Left ventricle myocardium superior (tissue), 1 donor: ENCODE measurements around the gene HDAC4. TPM values are rescaled to one million over a fixed set of nuclear protein-coding genes. Genes with fewer than 3 reads are reported as not detected.

Experiments used
- ATAC-seq: fragments of 200-7000 bp; cut with Tn5 transposase; one replicate; pipeline ENCODE4 v1.9.1; 2020; ENCODE audit warnings: mild to moderate bottlenecking, moderate library complexity
- DNase-seq: peaks from one replicate; pipeline ENCODE4 v3.0.0-alpha.2; 2020
- intact Hi-C: fragments of 100-400 bp; cut with micrococcal nuclease; formaldehyde crosslinking; loops from one replicate; pipeline ENCODE4 v1.11.0; 2022
- total RNA-seq: library from RNA; stranded (reverse); fragmentation: NEBNext Ultra II Directional; extraction: Animal tissue kit (Norgen Biotek cat#: 25700); gene quantifications from one replicate; pipeline ENCODE4 v1.2.1, GENCODE V29; 2021
- donor health status: DM: no; HTN: yes; CAD: no; lungs with severe emphysema.

HDAC4 gene
- total RNA-seq, 1 donor from 2014 or later, result 25.6 TPM

DNA sequence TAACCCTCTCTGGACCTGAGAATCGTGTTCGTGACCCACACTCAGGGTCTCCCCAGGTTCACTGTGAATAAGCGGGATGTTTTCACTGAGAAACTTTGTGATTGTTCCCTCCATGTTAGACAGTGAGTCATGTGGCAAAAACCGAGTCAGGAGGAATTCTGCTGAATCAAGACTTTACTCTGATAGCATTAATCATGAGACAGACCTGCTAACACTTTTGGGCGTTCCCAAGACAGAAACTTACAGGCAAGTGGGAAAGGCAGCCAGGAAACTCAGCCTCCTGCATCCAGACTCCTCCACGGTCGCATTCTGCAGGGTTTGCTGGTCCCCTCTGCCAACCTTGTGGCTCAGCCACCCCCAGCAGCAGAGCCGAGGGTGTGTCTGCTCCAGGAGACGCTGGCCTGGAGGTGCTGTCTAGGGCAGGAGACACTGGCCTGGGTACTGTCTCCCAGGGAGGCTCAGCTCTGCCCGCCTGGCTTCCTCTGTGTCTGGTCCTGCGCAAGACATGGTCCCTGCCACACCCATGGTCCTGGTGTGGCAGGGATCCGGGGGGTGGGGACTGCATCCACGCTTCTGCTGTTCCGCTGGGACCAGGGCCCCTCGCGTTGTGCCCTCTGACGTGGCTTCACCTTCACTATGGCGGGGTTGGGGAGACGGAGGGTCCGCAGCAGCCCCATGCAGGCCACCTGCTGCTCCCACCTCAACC is 375.6 kb downstream of the HDAC4 start:
- ATAC-seq (no peak), DNase-seq (peak; percentile 22)
- intact Hi-C loops, result no loop called here

DNA sequence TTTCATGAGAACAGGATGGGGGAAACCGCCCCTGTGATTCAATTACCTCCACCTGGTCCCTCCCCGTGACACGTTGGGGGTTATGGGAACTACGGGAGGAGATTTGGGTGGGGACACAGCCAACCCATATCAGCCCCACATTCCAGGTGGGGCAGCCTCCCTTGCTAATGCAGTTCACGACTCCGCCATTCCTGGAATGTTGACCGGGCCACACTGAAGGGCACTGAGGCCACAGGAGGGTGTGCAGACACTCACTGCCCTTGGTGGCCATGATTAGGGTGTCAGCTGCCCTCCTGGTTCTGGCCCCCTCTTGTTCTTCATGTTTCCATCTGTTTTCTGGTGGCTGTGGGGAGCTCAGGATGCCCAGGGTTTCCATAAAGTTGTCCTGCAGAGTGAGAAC is 376.6 kb downstream of the HDAC4 start:
- peak; percentile 14 for DNase-seq
- no peak for ATAC-seq
- intact Hi-C loops, result no loop called here

DNA sequence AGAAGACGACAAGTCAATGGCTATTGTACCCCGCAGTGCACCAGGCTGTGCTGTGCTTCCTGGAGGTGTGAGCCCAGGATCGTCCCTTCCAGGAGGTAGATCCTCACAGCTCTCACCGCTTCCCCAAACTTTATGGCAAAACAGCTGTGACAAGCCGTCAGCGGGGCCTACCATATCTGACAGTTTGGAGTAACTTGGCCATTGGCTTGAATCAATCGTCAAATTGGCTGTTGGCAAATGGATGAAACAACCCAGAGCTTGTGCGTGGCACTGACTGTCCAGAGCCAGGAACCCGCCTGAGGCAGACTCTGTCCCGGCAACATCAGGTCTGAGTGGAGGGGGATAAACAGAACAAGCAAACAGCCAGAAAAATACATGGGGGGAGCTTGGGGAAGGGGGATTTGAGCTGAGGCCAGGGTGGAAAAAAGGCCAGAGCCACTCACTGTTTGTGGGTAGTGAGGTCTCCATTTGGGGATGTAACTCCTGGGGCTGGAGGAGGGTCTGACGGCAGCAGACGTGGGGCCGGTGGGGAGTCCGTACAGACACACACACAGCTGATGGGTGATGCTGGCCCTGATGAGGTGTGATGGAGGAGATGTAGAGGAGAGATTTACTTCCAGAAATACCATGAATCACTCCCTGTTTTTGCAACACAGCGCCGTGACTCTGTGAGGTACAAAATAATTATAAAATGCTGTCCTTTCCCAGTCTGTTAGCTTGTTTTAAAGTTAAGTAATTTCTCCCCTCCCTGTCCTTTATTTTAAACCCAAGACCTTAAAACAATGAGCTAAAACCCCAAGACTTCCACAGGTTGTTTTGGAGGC is 378.2 kb downstream of the HDAC4 start:
- intact Hi-C loops, result no loop called here
- DNase-seq, result no peak

DNA sequence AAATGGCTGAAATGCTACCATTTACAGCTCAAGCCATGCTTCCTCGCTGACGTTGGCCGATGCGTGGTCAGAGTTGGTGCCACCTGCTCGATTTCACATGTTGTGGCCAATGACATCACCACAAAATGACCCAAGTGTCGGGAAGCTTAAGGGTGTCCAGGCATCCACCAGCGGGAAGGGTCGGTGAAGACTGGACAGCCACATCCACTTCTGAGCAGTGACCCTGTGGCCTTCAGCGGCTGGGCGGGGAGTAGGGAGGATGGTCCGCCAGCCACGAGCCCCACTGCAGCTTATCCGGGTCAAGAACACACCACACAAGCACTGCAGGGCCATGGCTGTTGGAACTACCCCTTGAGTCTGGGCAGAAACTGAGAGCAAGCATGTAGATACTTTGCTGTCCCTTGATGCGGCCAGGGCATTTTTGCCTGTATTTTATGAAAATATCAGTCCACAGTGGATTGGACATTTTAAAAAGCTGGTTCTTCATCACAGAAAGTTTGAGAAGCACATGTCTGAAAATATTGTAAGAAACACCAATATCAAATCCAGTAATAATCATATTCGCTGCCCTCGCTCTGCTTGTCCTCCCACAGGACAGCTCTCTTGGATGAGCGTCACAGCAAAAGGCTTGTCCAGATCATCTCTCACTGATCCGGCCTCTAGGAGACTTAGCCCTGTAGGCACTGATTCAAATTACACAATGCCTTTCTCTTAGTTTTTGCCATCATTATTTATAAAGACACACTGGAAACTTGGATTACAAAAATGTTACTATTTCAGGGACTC is 379.0 kb downstream of the HDAC4 start:
- DNase-seq, result peak; percentile 5
- intact Hi-C loops, result no loop called here
- ATAC-seq, result no peak

More for the DNA sequence above, 378.2 kb downstream of the HDAC4 start:
- ATAC-seq, result no peak

DNA sequence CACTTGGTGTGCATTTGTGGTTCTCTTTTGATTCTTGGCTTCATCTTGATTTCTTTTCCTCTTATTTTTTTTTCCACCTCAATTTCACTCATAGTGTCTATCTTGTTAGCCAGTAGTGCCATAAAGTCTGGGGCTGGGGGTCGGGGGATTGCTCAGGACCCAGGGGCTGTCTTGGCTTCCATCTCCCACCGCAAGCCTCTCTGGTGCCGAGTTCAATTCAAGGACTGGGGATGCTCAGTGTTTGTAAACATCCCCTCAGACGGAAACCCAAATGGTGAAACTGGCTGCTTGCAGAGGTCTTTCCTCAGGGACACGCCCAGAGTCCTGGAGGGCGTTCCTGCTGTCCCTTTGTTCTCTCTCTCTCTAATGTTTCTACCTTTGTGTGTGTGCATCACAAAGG is 379.6 kb downstream of the HDAC4 start:
- intact Hi-C loops, result no loop called here
- ATAC-seq (no peak), DNase-seq (no peak)

DNA sequence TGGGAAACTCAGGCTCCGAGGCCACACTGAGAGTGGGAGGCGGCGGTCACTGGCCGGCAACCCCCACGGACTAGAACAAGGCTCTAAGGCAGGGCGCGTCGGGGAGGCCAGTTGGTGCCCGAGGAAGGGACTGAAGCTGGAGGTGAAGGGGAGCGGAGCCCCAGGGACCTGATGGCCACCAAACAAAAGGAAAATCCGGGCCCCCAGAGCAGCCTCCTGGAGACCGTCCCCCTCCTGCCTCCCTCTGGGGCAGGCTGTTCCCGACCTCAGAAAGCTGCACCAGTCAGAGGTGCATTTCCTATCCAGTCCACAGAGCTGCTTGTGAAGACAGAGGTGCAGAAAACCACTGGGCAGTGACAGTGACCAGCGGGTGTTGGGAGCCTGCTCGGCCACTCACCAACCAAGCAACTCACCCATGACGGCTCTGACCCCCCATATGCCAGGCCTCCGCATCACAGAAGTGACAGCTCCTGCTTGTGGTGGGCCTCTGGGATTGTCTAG is 380.2 kb downstream of the HDAC4 start:
- intact Hi-C loops, result no loop called here
- DNase-seq, result peak; percentile 17
- no peak for ATAC-seq

DNA sequence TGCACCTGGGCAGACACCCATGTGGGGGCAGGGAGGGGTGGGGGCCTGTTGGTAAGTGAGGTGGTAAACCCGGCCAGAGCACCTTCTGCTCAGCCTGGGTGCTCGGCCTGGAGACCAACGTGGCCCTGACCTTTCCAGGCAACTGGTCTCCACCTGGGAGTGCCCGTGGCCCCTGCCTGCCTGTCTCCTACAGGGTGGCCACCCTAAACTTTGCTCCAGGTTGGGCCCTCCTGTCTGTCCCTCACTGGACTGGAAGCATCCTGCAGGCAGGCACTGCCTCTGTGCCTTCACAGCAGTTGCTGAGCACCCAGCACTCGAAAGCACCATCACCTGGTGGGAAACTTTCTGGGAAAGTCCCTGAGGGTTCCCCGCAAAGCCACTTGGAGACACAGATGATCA is 381.6 kb downstream of the HDAC4 start:
- intact Hi-C loops, result no loop called here
- DNase-seq (no peak), ATAC-seq (no peak)

DNA sequence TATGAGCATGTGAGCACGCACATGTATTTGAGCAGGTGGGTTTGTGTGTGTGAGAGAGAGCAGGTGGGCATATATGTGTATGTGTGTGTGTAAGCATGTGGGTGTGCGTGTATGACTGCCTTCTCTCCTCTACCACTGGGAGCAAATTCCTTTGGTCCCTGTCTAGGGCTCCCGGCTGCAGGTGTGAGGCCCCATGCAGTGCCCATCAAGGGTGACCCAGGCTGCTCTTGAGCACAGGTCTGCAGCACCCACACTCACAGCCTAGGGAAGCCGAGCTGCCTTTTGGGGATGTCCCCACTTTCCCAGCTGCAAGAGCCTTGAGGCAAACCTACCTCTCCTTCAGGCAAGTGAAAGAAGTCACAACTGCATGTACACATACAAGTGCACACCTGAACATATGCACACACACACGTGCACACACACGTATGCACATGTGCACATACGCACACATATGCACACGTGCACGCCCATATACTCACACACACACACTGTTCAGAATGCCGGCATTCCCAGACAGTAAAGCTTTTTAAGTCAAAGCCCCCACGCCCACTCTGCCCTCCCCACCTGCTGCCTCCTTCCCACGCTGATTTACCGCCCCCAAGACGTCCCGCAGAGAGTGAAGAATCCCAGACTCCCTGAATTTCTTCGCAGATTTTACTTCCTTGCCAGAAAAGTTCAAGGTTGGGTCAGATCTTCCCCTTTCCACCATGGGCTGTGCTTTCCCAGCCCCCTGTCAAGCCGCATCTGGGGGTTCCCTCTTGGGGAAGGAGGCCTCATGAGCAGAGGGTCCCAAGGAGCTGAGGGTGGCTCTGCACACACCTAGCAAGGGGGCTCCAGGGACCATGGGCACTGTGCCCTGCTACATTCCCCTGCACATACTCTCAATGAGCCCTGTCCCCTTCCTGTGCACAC is 382.3 kb downstream of the HDAC4 start:
- DNase-seq, result no peak
- no peak for ATAC-seq
- intact Hi-C loops, result no loop called here

DNA sequence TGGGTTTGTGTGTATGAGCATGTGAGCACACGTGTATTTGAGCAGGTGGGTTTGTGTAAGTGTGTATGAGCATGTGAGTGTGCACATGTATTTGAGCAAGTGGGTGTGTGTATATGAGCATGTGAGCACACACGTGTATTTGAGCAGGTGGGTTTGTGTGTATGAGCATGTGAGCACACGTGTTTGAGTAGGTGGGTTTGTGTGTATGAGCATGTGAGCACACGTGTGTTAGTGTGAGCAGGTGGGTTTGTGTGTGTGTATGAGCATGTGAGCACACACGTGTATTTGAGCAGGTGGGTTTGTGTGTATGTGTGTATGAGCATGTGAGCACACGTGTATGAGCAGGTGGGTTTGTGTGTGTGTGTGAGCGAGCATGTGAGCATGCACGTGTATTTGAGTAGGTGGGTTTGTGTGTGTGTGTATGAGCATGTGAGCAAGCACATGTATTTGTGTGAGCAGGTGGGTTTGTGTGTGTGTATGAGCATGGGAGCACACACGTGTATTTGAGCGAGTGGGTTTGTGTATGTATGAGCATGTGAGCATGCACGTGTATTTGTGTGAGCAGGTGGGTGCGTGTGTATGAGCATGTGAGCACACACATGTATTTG is 383.2 kb downstream of the HDAC4 start:
- DNase-seq (no peak), ATAC-seq (no peak)
- intact Hi-C loops, result no loop called here

DNA sequence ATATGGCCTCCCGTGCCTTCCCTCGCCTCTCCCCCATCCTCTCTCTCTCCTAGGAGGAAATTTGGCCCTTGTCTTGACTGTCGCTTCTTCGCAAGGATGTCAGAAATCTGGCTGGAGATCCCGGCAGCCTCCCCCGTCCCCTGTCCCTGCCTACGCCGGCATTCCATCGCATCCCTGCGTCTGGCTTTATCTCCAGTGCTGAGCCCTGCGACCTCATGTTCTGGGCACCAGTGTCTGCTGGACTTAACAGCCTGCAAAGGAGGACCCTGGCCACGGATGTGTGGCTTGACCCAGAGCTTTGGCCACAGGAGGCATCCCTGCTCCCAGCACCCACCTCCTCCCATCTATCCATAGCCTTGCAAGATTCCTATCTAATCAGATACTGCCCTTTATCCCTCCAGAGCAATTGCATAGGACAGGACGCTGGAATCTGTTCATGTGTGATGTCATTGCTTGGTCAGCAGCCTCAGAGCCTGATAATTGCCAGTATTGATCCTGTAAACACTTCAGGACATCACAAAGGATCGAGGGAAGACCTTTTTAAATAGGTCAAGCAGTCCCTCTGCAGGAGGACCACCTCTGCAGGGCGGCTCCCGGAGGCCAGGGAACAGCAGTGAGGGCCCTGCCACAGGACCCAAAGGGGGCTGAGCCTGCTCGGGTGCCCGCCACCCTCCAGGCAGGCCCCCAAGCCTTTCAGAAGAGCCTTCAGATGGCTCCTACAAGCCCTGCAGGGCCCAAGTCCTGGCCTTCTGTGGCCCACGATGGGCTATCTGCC is 384.7 kb downstream of the HDAC4 start:
- DNase-seq (peak; percentile 12), ATAC-seq (no peak)
- intact Hi-C loops, result no loop called here

DNA sequence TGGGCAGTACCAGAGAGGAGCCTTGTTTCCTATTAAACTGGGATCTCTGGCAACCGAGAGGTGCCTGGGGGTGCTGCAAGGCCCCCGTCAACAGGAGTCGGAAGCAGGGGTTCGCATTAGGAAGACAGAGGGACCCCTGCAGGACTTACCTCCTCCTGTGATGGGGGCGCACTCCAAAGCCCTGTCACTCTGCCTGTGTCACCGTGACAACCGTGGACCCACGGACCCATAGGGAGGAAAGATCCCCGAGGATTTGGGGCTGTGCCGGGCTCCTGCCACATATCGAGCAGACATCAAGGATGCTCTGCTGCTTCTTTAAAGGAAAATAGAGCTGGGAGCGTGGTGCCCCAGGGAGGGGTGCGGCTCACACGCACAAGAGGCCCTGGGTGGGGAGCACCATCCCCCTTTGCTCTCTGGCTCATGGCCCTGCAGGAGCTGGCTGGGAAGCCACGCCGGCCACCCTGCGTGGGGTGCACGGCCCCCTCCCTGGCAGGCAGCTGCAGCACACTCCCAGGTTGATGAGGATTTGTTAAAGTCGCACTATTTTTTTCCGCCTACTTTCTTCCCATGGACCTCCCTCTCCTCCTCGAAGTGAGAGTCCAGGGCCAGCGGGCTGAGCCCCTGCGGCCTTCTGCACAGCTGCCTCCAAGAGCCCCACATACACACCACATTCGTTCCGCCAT is 385.5 kb downstream of the HDAC4 start:
- DNase-seq (peak; percentile 17), ATAC-seq (no peak)
- intact Hi-C loops, result no loop called here

DNA sequence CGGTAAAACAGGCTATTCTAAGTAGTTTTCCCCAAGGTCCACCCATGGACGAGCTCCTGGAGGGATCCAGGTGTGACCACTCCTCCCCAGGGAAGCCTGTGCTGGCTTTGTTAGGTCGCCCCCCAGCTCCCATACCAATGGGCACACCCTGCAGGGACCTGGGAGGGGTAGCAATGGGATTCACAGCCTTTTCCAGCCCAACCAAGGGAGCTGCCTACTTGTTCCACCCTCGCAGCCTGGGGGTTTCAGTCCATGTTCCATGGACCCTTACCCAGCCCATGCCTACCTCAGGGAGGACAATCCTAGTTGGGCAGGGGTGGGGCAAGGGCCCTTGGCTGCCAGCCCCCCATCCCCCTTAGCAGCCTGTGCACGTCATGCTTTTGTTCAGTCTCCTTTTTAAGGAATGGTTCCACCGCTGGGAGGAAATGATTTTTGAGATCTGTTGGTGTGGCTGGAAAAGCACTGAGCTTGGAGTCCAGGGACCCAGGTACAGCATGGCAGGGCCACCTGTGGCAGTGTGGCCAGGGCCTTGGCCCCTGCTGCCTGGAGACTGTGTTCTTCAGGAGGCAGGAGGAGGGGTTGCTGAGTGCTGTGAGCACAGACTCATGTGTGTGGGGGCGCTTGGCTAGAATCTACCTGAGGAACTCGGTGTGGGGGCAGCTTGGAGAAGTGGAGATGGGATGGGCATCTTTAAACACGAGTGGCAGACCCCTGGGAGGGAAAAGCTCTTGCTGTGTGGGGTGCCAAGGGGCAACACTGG is 386.2 kb downstream of the HDAC4 start:
- intact Hi-C loops, result no loop called here
- peak; percentile 13 for DNase-seq
- ATAC-seq, result no peak

DNA sequence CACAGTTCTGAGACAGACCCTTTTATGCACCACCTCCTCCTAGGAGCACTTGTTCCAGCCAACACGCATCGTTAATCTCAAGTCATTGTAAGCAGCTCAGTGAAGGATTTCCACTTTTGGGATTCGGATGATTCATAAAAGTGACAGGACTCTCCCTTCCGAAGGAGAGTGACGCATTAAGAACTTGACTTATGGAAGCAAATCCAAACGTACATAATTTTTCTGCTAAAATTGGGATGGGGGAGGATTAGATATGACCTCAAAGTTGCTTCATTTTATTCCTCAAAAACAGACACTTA is 387.2 kb downstream of the HDAC4 start:
- ATAC-seq (no peak), DNase-seq (no peak)
- intact Hi-C loops, result no loop called here

DNA sequence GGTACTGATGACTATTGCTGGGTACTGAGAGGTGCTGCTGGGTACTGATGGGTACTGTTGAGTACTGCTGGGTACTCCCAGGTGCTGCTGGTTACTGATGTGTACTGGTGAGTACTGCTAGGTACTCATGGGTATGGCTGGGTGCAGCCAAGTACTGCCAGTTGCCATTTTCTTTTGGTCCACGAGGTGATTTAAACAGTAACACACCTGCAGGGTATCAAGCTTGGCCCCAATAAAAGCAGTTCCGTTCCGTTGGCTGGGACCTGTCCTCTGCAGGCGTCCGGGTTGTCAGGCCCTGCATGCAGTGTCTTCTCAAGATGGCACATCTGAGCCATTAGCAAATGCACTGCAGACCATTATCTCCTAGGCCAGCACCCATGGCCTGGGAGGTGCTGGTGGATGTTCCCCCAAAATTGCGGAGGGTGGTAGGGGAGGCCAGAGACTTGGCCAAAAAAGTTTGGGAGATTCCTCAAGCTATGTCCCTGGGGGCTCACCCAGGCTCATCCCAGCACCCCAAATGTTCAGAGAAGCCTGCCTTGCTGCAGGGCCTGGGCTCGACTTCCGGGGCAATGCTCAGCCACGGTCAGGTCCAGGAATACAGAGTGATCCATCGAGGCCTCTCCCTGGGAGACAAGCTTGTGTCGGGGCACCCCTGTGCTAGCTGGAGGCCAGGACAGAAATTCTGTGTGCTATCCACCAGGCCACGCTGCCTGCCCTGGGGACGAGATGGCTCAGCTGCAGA is 387.7 kb downstream of the HDAC4 start:
- DNase-seq, result peak; percentile 5
- intact Hi-C loops, result no loop called here
- ATAC-seq, result no peak

DNA sequence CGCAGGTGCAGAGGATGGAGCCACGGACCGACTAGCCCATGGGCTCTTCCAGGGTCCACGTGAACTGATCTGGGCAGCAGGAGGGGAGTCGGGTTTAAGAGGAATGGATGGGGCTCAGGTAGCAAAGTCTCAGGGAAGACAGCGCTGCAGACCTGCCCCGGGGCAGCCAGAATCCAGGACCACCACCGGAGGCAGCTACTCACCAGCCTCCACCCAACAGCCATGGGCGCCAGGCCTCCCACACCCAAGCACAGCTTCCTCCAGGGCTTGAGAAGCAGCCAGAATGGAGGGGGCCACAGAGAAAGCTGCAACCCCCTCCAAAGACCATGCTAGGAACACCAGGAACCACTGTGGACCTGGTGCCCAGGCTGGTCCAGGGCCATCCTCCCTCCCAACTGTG is 388.6 kb downstream of the HDAC4 start:
- intact Hi-C loops, result no loop called here
- DNase-seq, result peak; percentile 18
- ATAC-seq, result no peak

DNA sequence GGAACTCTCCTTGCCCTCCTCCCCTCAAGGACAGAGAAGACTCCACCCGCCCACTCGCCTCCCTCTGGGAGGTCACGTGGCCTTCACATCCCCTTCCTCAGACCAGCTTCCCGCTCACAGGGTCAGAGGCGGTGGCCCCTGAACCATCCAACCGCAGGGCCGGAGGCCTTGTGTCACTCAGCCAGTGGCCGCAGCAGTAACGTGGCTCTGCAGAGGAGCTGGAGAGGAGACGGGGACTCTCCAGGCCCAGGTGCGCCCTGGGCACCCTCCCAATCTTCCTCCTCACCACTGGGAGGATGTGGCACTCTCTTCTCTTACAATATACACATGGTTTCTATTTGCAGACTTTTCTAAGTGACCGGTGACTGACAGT is 391.2 kb downstream of the HDAC4 start:
- ATAC-seq (no peak), DNase-seq (peak; percentile 11)
- intact Hi-C loops, result no loop called here
